ENCODE measurements around the gene SYT17.

Gene SYT17

GRCh38 chr16:19135201-19135842, 32.7 kb upstream of the SYT17 start:
- TF ChIP-seq CTCF (IDR thresholded peaks at IDR 0.05), result no peak

DNA sequence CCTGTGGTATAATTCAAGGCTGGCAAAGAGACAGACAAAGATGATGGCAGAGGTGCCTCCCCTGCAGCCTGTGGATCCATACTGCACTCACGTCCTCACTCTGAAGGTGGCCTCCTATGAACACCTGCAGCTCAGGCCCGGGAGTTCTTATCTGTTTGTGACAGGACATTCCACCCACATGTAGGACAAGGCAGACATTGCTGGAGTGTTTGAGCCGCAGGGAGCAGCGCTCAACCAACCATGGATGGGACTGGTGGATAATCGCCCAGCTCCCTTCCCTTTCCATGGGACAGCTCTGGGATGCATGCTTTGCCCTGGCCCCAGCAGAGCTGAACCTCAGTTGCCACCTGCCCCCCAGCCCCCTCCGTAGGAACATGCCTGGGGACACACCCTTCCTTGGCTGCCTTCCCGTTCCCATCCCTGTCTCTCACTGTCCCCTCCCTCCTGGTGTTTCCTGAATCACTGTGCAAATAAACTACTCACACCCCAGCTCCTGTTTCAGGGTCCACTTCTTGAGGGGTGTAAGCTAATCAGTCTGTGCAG, 32.1 kb upstream of the SYT17 start:
- TF ChIP-seq CTCF (IDR thresholded peaks at IDR 0.05), result no peak

DNA sequence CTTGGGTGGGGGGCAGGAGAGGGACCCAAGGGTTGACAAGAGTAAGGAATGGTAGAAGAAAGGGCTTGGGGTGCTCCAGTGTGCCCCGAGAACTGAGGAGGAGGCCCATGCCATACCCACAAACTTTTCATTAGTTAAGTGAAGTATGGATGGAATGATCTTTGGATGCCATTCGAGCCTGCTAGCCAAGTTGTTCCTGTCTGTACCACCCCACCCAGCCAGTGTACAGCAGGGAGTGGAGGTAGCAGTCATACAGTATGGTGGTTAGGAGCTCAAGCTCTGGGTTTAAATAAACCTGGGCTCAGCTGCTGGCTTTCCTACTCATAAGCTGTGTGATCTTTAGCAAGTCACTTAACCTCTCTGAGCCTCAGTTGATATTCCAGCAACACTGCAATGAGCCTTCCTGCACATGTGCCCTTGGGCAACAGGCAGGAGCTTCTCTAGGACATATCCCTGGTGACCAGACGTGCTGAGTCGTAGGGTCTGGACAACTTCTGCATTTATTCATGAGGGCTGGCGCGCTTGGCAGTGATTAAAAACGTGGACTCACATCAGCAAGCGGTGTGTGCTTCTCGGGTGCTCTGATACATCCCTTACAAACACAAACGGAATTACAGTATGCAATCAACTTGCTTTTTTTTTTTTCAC, 31.4 kb upstream of the SYT17 start:
- no peak for TF ChIP-seq CTCF (IDR thresholded peaks at IDR 0.05)

DNA sequence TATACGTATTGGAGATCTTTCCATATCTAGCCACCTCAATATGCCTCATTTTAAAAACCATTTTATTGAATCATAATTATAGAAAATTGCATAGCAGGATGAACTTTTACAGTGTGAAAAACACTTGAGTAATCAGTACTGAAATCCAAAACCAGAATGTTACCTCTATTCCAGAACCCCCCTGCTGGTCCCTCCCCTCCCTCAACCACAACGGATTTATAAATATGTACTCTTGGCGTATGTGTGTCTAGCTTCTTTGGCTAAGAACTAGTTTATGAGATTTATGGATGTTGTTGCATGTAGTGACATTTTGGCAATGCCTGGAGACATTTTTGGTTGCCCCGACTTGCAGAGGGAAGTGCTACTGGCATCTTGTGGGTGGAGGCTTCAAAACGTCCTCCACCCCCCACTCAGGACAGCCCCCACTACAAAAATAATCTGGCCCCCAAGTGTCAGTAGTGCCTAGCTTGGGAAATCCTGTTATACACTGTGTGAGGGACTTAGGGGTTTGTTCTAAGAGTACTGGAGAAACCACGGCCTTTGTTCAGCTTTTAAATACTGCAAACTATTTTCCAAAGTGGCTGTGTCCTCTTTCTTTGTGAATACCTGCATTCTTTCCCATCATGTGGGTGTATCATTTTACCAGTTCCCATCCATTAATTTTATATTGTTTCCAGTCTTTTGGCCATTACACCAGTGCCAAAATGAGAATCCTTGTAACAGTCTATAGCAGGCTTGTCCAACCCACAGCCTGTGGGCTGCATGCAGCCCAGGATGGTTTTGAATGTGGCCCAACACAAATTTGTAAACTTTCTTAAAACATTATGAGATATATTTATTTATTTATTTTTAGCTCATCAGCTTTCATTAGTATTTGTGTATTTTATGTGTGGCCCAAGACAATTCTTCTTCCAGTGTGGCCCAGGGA, 30.6 kb upstream of the SYT17 start:
- TF ChIP-seq CTCF (IDR thresholded peaks at IDR 0.05), result no peak

- TF ChIP-seq CTCF (IDR thresholded peaks at IDR 0.05), result no peak
These were observed 29.4 kb upstream of the SYT17 start for GRCh38 chr16:19138601-19139000.

DNA sequence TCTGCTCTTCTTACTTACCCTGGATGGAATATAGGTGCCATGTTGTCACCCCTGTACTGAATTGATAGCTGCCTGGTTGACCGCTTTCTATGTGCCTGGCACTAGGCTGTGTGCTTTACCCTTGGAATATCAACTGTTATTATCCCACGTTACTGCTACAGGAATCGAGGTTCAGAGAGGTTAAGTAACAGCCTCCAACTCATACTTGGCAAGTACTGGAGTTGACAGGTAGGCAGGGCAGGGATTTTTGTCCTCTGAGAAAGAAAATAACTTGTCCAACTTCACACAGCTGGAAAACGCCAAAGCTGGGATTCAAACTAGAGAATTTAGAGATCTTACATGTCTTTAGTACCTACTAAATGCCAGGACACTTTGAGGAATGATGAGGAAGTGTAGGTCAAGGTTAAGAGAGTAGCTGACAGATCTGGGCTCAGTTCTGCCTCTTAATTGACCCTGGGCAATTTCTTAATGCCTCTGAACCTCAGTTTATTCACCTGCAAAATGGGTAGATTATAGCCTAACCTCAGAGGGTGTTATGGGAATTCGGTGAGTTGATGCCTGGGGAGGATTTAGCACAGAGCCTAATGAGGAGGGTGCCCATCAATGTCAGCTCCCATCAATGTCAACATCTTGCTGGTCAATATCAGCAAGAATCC, 28.5 kb upstream of the SYT17 start:
- TF ChIP-seq CTCF (IDR thresholded peaks at IDR 0.05), result no peak

- no peak for TF ChIP-seq CTCF (IDR thresholded peaks at IDR 0.05)
These were observed 27.6 kb upstream of the SYT17 start for GRCh38 chr16:19140396-19140795.

Measured in LNCAP (cell line).